Pericardium fibroblast (primary cell): ENCODE measurements around the gene LRRC43. TPM values are rescaled to one million over a fixed set of nuclear protein-coding genes. Genes with fewer than 3 reads are reported as not detected.

Experiments used
- total RNA-seq: library from RNA; depleted of rRNA; stranded (reverse); fragments of >200 nt; gene quantifications from 2 replicates; pipeline ENCODE4 v1.2.3, GENCODE V29; 2015

Gene LRRC43, protein sequence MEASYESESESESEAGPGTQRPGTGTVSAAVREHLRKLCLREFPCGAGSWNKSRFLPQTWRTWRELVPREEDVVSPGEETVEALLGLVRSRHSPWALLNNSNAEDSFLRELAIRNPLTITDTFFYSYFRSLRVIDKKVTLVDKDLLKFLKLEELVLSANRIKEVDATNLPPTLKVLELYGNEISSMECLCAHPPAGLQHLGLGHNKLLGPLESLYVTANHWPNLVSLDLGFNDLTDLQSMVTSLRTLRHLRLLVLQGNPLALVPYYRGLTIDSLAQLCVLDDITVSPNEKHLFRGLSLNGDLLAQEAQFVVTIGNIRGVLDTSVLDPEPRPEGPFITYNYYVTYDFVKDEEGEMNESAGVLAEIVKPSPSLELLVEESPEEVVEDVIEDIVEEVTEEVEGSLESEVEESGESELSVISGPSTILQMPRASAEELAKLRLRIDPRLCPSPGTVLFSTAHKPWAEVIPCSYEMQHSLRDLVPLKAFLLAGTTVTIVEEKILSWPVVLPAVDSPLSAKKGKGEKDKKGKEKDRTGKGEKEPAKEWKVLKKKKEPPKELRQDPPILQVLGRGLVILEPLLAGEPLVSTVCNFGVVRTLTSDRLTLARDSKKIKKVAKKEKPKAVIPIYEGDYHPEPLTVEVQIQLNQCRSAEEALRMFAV
- 0.43 and 1.8 TPM in 2 replicates for total RNA-seq

DNA sequence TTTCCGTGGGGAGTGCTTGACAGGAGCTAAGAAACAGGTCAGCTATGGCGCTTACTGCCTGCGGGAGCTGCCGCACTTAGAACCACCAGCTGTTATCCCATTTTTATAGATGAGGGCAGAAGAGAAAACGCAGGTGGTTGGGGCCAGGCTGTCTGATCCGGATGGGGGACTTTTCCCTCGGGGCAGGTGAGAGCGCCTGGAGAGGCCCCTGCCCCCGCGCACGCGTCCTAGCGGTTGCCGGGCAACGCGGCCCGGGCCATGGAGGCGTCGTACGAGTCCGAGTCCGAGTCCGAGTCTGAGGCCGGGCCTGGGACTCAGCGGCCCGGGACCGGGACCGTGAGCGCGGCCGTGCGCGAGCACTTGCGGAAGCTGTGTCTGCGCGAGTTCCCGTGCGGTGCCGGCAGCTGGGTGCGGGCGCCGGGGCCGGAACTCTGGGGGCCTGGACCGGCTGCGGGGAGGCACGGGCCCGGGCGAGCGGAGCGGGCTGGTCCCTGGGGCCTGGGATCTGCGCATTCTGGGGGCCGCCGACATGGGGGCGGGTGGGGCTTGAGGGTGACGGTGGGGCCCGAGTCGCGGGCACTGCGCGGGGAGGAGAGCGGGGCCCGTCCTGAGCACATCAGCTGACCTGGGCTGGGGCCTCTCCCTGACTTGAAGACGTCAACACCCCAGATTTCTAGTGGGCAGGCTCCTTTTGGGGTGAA, at the start of gene LRRC43:
Gene LRRC43 (plus strand): TSS at position 237 of the 701 bp plus-strand sequence. CDS start 22 bp downstream, at position 259.

DNA sequence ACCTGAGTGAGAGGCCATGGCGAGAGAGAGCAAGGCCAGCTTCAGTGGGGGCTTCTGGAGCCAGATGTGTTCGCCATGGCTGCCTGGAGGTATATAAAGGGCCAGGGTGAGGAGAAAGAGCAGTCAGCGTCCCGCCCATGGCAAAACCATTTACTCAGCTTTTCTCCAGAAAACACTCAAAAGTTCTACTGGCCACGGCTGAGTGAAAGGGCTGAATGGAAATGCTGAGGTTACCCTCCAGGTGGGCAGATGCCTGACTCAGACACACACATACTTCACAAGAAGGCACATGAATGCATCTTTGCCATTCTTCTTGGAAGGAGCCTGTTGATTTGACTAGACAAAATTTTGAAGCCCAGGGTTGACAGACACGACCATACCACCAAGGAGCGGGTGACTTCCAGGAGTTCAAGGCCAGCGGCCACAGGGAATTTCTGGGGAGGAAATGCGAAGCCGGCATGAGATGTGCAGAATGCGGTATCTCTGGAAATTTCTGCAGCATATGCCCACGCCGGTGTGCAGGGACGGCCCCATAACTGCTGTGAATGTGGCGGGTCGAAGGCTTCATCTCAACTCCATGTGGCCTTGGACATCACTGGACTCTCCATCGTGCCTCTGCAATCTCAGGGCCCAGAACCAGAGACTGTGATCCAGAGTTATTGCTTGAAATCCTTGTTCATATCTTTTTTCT, 8.6 kb upstream of the LRRC43 start, which contains the start of gene IL31:
Gene IL31 (minus strand): TSS at position 67 of the 691 bp plus-strand sequence. CDS start 49 bp downstream, at position 18.

DNA sequence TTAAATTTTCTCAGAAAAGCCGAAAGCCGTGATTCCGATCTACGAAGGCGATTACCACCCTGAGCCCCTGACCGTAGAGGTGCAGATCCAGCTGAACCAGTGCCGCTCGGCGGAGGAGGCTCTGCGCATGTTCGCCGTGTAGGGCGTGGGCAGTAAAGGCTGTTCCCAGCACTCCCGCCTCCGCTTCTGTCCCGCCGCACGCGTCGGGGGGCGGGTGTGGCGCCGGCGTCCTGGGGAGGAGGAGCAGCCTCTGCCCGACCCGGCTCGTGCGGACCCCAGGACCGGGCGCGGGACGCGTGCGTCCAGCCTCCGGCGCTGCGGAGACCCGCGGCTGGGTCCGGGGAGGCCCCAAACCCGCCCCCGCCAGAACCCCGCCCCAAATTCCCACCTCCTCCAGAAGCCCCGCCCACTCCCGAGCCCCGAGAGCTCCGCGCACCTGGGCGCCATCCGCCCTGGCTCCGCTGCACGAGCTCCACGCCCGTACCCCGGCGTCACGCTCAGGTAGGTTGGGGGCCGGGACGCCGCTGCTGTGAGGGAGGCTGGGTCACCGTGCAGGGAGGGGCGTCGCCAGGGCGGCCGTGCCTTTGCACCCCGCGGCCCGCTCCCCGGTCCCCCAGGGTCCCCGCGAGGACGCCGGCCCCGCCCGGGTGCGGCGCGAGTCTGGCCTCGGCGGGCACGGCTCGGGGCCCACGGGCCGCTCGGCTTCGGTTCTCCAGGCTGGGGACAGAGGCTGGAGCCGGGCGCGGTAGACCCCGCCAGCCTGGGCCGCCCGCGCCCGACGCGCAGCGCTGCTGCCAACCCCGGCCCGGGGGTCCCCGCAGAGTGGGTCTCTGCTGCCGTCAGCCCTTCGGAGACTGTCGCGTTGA, 20.6 kb downstream of the LRRC43 start, which contains the start of gene B3GNT4:
Gene B3GNT4 (plus strand): TSS at position 409 of the 866 bp plus-strand sequence. CDS start 910 bp downstream, outside the sequence.

DNA sequence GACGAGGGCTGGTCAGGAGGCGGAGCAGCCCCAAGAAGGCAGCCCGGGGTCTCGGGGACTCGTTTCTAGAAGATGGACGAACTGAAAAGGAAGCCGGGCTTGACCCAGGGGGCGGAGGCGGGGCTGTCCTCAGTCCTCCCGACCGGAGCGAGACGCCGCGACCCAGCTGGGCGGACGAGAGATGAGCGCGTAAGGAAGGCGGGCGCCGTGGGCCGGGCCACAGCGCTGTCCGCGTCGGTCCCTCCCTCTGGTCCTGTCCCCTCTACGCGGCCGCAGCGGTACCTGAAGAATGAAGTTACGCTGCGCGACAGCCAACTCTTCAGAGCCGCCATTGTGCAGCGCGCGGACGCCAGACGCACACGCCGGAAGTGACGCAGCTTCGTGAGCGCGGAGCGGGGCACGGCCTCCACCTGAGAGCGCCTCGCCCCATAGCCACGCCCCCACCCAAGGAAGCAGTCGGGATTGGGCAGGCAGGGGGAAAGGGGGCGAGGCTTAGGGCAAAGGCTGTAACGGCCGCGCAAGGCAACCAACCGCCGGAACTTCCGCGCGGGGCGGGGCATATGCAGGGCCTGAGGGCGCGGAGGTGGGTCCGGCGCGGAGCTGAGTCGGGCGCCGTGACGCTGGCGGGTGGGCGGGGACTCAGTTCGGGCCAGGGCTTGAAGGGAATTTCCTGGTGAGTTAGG, 42.9 kb downstream of the LRRC43 start, which contains the start of gene DIABLO:
Gene DIABLO (minus strand): TSS at position 370 of the 683 bp plus-strand sequence. CDS start 38 bp downstream, at position 332.

Other genes with a start within 250 kb of the LRRC43 start
- 2.0 and 6.9 TPM in 2 replicates for gene BCL7A, start 161.2 kb upstream of the LRRC43 start, total RNA-seq
- 14.2 and 18.0 TPM in 2 replicates for gene MLXIP, start 104.4 kb upstream of the LRRC43 start, total RNA-seq
- not detected in 2 replicates for gene IL31, start 8.9 kb upstream of the LRRC43 start, total RNA-seq
- gene B3GNT4, start 20.6 kb downstream of the LRRC43 start, total RNA-seq: 0.70 TPM in 1 of 2 replicates, not detected in the other
- gene DIABLO, start 42.9 kb downstream of the LRRC43 start, total RNA-seq: 68.1 and 88.8 TPM in 2 replicates
- gene VPS33A, start 83.4 kb downstream of the LRRC43 start, total RNA-seq: 8.8 and 10.4 TPM in 2 replicates
- gene CLIP1, start 239.5 kb downstream of the LRRC43 start, total RNA-seq: 30.1 and 36.0 TPM in 2 replicates